GM18511 (cell line): ENCODE results near the gene SH3BGRL2.
"Not testable (repeated sequence)": the region's sequence is repeated elsewhere in the genome, so short reads cannot be mapped to it uniquely, and the experiment has no call there.

Experiments
- ATAC-seq: cut with Tn5 transposase; IDR thresholded peaks from one replicate; pipeline ENCODE4 v1.9.1; 2021; ENCODE audit warnings: mild to moderate bottlenecking, moderate library complexity; ENCODE audit not compliant: unreplicated experiment

The SH3BGRL2 gene

DNA sequence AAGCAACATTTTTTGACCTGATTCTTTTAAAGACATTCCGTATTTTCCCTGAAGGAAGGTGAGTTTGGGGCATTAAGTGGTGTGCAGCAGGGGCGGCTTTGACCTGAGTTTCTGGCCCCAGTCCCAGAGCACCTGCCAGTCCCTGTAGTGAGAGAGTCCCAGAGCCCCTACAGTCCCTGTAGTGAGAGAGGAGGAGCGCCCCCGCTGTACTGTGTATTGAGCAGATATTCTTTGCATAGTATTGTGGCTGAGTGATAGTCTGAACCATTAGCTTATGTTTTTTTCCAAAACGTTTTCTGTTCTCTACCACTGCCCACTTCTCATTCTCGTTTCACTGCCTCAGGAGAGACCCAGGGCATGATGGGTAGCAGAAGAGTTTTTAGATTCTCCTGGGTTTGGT, 17.2 kb upstream of the SH3BGRL2 start:
- no peak for ATAC-seq

DNA sequence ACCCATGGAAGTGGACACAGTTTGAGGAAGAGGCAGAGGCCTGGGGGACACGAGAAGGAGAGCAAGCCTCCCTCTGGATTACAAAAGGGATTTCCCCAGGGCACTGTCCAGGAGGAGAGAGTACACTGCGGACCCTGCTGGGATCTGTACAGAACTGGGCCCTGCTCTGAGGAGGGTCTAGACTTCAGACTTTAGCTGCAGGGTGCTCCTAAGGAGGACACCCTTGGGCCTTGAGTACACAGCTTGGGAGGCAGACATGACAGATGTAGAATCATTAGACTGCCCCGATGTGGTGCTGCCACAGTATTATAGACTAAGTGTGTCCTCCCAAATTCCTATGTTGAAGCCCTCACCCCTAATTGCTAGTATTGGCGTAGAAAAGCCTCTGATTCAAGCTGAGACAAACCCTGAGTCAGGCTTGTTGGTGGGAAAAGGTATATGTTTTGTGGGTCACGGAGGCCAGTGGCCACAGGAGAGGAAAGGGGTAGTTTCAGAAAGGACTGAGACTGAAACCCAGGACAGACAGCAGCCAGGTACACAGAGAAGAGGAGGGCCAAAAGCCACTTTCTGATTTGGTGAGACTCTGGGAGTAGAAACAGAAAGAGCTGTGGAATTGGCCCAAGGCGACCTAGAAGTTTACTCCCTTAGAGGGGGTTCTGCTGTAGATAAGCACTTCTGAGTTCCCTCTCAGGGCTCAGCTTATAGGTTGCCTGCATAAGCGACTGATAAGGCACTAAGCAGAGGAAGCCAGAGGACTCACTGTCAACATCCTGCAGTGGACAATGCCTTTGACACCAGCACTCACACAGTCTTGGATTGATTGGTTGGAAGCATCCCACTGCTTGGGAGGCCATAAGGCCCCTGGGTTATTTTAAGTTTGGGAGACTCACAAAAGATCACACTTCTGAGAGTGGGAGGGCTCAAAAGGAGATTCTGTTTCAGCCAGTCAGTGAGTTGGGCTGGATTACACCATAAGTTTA, 16.5 kb upstream of the SH3BGRL2 start:
- ATAC-seq = no peak

DNA sequence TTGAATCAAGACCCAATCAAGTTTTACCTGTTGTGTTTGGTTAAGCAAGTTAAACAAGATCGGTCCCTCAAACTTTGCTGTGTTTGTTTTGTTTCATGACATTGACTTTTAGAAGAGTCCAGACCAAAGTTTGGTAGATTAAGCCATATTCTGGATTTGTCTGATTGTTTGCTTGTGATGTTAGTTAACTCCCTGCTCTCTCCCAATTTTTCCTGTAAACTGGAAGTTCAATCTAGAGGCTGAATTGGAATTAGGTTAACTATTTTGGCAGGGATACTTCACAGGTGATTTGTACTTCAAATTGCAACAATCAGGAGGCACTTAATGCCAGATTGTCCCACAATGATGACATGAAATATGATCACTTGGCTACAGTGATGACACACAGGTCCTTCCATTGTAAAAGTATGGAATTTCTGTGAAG, 13.6 kb upstream of the SH3BGRL2 start:
- ATAC-seq = no peak

DNA sequence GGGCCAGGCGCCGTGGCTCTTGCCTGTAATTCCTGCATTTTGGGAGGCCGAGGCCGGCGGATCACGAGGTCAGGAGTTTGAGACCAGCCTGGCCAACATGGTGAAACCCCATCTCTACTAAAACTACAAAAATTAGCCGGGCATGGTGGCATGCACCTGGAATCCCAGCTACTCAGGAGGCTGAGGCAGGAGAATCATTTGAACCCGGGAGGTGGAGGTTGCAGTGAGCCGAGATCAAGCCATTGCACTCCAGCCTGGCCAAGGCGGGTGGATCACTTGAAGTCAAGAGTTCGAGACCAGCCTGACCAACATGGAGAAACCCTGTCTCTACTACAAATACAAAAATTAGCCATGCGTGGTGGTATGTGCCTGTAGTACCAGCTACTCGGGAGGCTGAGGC, 12.7 kb upstream of the SH3BGRL2 start:
- not testable (repeated sequence) for ATAC-seq

DNA sequence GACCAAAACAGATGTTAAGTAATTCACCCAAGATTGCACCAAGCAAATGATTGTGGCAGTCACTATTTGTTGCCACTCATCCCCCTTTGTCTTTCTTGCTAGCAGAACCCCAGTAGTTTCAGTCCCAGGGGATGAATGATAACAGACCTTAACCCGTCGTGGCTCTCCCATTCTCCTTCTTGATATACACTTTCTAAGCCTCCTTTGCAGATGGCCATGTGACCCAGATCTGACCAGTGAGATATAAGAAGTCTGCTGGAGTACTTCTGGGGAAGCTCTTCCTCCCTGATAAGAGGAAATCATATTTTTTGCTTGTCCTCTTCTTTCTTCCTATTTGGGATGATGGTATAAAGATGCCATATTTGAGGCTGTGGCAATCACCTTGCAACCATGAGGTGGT, 9.6 kb upstream of the SH3BGRL2 start:
- ATAC-seq = no peak

DNA sequence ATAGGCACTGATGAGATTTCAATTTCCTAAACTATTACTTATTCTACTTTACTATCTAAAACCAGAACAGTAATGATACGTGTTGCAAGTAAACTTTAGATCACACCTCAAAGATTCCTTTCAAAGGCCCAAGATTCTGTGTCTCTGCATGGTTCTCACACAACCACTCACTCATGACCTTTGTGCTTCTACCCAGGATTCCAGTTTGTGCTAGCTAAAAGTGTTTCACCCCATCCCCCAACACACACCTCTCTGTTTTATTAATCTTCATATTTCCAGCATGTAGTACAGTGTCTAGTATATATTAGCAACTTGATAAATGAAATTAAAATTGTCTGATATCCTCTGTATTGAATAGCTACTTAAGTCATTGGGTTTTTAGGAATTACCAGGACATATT, 8.8 kb upstream of the SH3BGRL2 start:
- no peak for ATAC-seq

DNA sequence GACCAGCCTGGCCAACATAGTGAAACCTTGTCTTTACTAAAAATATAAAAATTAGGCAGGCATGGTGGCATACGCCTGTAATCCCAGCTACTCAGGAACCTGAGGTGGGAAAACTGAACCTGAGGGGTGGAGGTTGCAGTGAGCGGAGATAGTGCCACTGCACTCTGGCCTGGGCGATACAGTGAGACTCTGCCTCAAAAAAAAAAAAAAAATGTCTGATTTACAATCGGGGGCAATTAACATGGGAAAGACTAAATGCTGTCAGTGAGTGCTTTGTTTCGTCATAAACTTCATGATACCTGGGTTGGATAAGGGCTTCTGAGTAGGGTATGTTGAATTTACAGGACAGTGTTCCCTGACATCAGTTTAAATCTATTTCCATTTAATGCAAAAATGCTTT, 8.0 kb upstream of the SH3BGRL2 start:
- no peak for ATAC-seq

DNA sequence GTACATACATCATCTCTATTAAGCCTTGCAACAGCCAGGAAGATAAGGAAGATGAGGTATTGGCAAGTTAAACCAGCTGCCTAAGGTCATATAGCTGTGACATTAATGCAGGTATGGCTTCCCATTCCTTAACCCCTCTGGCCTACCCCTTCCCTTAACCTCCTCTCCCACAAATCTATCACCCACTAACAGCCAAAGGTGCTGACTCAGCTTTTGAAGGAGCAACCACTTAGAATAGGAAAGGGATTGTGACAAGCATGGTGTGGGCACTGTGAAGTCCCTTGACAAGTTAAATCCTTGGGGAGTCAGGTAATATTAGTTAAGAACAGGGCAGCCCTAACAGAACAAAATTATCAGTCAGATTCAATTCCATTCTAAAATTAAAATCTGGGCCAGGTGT, 5.4 kb upstream of the SH3BGRL2 start:
- ATAC-seq = no peak

DNA sequence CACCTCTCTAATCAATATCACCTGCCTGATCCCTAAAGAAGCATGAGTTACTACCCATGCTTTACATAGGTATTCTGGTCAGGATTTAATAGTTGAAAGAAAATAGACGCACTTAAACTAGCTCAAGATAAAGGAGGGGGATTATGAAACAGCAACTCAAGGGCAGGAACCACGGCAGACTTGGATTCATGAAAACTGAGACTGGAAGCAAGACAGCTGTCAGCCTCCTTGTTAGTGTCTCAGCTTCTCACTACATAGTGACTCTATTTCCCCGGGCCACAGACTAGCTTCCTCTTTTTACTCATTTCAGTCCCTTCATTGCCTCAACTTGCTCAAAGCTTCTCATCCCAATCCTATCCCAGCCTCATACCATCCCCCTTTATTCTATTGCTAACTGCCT, 4.3 kb upstream of the SH3BGRL2 start:
- ATAC-seq = no peak

DNA sequence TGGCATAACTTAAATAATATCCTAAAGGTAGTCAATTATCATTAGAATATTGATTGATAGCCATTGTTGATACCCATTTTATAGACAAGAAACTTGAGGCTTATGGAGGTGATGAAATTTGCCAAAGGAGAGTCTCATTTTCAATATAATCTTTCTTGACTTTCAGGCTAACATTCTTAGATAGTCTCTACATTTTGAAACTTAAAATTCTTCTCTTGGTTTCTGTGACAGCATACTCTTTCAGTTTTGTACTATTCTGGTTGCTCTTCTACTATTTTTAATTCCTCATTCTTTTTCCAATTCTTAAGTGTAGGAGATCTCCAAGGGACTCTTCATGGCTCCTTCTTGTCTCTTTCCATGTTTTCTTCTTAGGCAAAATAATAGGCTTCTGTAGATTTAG, 3.7 kb upstream of the SH3BGRL2 start:
- no peak for ATAC-seq

DNA sequence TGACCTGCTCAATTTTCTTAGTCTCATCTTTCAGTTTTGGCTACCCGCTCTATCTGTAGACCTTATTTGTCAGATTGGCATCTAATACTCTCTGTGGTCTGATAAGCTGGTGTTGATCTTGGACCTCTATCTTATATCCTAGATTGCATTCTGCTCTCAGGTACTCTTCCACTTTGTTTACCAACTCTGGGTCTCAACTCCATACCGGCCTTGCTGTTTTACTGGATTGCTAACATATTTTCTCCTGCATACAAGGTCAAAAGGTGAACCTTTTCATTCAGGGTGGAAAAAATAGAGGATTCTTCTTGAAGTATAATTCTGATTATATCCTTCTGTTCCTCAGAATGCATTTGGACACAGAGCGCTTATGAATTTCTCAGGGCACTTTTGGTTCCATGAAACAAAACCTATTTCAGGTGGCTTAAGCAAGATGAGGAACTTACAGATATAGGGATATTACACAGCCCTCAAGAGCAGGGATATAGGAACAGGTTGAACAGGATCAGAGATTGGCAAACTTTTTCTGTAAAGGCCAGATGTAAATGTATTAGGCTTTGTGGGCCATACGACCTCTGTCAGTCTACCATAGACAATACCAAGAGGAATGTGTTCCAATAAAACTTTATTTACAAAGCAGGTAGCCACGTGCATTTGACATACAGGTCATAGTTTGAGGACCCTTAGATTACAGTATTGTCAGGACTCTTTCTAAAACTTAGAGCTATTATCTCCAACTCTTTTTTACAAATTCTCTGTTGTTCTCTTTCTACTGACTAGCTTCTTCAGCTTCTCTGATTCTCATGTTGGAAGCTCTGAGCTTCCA, 2.5 kb upstream of the SH3BGRL2 start:
- no peak for ATAC-seq

DNA sequence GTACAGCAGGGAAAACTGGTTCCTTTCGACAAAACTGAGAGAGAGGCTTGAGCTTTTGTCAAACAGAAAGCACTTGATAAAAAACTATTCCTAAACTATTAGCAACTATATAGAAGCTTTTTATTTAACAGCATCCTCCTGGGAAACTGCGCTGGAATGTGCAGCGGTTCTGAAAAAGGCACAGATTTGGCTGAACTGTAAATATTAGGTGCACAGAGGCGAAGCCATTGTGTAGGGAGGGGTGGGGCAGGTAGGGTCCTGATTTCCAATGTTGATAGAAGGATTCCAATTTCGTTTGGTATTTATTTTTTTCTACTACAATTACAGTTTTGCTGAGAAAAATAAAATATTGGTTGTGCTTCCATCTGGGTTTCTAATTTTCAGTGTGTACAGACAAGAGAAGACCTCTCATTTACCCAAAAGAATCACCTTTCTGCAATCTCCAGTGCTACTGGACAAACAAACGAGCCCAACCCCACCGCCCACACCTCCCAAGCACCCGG, 698 bp upstream of the SH3BGRL2 start:
- ATAC-seq = no peak

DNA sequence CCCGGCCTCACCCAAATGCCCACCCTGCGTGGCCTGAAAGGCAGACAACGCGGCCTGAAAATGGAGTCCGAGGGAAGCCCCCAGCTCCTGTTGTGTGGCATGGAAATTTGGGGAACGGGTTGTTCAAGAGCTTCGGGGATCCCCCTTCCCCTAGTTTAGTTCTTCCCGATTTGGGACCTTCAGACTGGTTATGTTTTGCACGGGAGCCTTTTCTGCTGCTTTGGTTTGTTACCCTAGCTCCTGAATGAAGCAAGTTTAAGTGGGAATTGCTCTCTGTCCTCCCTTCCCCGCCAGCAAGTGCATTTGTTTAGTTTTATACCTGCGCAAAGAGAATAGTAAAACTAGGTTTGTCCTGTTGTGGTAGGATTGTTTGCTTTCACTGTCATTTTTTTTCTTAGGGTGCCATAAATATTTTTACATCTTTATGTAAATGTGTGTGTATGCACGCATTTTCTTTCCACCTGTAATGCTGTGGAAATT, 604 bp downstream of the SH3BGRL2 start:
- no peak for ATAC-seq

DNA sequence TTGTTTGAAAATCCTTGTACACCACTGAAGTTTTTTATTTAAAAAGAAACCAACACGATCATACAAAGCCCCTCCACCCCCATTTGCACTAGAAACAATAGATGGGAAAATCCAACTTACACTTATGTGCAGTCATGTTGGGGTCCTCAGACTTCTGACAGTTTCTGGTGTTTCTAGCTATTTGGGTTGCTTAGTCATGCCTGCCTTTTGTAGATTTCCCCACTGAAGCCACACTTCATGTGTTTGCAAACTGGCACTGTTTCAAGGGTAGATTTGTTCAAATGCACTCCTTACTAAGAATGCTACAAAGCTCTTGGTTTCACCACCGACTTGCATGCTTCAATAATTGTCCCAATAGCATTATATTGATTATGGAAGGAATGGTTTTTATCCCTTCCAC, 1.5 kb downstream of the SH3BGRL2 start:
- no peak for ATAC-seq

DNA sequence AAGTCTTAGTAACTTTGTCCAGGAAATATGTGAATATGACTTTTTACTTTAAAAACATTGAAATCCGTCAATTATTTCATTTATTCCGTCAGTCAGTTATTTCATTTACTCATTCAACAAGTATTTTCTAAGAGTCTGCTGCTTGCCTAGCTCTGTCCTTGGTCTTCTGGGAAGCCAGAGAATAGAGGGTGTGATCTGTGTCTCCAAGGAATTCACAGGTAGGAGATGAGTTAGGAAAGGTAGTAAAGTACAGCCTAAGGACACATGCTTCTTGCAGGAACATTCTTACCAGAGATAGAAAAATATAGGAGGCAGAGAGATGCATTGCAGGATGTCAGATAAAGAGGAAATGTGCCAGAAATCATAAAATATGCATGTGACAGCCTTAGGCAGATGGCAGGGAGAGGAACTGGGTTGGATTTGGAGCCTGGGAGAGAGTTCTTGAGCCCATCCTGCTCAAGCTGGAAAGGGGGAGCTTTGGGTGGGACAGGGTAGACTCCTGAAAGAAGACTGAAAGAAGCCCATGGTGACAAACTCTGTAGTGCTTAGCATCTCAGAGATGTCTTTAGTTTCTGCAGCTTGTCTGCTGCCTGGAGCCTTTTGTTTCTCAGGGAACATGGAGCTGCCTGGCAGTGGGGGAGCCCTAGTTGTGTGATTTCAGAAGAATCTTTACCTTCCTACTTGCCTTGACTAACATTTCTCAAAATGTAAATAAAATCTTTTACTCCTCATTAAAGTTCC, 3.5 kb downstream of the SH3BGRL2 start:
- no peak for ATAC-seq

DNA sequence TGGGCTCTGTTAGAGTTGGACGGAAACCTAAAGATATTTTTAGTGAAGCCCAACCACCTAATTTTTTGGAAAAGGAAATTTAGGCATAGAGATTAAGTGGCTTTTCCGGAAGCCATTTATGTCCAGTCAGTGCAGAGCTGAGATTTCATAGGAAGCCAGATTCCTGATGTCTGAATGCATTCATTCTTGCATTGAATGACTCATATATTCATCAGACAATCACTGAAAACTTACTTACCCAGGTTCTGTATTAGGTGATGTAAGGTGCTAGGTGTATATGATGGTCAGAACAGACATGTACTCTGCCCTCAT, 4.1 kb downstream of the SH3BGRL2 start:
- no peak for ATAC-seq

DNA sequence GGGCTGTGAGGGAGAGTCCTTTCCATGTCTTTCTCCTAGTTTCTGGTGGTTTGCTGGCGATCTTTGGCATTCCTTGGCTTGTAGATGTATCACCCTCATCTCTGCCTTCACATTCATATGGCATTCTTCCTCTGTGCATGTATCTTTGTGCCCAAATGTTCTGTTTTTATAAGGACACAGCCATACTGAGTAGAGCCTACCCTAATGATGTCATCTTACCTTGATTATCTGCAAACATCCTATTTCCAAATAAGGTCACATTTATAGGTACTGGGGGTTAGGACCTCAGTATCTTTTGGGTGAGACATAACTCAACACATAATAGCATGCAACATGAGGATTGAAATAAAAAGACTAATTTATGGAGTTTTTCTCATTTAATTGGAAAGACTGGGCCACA, 5.5 kb downstream of the SH3BGRL2 start:
- no peak for ATAC-seq

DNA sequence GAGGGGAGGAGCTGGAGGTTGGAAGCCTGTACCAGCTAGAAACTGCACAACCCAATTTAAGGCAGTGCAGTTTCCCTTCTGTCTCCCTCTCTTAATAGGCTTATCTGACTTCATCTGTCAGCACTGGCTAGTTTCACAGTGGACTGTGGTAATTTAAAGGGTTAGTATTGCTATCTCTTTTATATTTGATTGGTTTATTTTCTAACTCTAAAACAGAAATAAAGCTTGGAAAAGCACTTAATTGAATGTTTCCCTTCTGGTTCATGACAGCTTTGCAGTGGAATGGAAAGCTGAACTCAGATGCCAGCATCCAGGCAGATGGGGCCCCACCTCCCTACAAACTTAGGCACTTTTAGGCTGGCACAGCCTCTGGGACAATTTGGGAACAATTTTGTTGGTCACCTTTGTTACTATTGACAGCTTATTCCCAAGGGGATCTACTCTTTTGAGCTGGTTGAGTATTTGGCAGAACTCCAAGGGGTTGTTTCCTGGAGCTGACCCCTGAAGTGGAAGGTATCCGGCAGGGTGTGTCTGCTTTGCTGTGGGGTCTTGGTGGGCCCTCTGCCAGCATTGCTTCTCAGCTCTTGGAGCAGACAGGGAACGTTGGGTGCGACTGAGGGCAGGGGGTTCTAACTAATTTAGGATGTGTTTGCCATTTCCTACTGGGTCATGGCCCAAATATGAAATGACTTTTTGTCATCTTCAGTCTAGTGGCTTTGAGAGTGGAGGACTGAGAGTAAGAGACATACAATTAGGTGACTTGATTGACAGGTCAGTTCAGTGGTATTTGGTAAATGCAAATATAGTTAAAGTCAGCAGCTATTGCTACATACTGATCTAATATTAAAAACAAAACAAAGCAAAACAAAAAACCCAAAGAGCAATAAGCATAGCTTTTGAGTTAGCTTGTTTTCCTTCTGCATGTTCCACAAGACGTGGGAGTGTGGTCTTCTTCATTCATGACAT, 9.3 kb downstream of the SH3BGRL2 start:
- ATAC-seq = no peak

DNA sequence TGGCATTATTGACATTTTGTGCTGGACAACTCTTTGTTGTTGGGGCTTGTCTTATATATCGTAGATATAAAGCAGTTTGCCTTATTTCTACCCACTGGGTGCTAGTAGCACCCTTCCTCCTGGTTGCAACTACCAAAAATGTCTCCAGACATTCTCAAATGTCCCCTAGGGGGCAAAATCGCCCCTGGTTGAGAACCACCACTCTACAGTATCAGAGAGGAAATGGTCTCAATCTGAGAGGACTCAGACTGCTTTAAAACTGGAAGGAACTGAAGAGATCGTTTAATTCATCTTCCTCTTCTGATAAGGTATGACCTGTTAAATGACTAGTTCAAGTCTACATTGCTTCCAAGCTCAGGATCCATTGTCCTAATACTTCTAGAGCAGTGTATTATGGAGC, 14.9 kb downstream of the SH3BGRL2 start:
- ATAC-seq = peak; percentile 64

DNA sequence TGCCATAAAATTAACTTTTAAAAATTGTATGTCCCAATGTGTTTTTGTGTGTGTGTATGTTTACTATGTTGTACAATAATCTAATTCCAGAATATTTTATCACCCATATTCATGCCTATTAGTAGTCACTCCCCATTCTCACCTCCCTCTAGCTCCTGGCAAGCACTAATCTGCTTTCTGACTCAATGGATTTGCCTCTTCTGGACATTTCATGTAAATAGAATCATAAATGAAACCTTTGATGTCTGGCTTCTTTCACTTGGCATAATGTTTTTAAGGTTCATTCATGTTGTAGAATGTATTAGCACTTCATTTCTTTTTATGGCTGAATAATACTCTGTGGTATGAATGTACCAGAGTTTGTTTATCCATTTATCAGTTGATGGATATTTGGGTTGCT, 15.4 kb downstream of the SH3BGRL2 start:
- no peak for ATAC-seq
